Measurements from ENCODE around the gene ADM2. TPM values are rescaled to one million over a fixed set of nuclear protein-coding genes. Genes with fewer than 3 reads are reported as not detected.

The ADM2 gene
- total and polyA plus RNA-seq, 2 of the 13 experiments (the other 11 are each of a cell fraction or from before 2014, with no cell fraction given), result 1.2 to 3.0 TPM

DNA sequence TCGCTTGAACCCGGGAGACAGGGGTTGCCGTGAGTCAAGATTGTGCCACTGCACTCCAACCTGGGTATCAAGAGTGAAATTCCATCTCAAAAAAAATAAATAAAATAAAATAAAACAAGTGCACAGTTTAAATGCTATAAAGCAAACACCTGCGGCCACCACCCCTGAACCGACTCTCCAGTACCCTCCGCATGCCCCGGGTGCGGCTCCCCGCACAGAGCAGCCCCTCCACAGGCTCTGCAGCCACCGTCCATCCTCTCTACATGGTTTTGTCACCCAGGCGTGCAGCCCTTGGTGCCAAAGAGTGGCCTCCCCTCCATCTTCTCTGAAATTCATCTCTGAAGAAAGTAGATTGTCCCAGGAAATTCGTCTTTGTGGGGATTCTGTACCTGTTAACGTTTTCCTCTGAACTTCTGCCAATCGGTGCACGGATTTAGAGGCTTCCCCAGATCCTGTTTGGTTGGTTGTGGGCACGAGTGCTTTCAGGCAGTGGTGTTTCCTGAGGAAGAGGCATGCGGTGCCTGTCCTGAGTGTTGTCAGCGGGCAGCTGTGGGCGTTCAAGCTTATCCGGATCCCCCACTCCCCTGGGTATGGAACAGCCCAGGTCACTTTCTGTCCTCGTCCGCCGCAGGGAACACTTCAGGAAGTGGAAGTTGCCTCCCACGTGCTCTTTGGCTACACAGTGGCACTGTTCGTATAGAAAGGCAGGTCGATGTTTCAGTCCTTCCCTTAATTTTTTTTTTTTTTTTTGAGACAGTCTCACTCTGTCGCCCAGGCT is 9.4 kb downstream of the ADM2 start:
- CTCF ChIA-PET (ENCODE audit: low intra/inter-chr PET ratio, low total read pairs), result no interaction called here
- DNase-seq (ENCODE audit: low spot score) (no peak), ATAC-seq (no peak), FAIRE-seq (no peak)
- Histone ChIP-seq H3K4me1 (ENCODE audit: insufficient read depth, low read length) (peaks cover 24% of the 10 kb centered on the region), H3K9me3 (ENCODE audit: low read length) (no peaks in the 10 kb centered on the region), H3K36me3 (replicated peaks in 1 of 2; ENCODE audit: control insufficient read depth in 1 of 2, insufficient read depth in 2 of 2, low read length in 2 of 2) (no peaks in the 10 kb centered on the region), H3K4me3 (replicated peaks in 1 of 3; ENCODE audit: insufficient read depth in 1 of 3, low read depth in 2 of 3, low read length in 3 of 3) (no peak overlapping the region), H3K9ac (ENCODE audit: insufficient read depth, low read depth, low read length) (no peak overlapping the region), H3K4me2 (ENCODE audit: low read depth, low read length) (no peak overlapping the region), H2AFZ (ENCODE audit: low read length) (no peak overlapping the region), H3K79me2 (ENCODE audit: insufficient read depth, low read length) (no peaks in the 10 kb centered on the region), H3K27me3 (ENCODE audit: control insufficient read depth in 1 of 2, insufficient read depth in 2 of 2, low read length in 2 of 2) (no peaks in the 10 kb centered on the region), H4K20me1 (ENCODE audit: insufficient read depth, low read length) (no peaks in the 10 kb centered on the region), H3K27ac (ENCODE audit: extremely low read length, insufficient read depth, low read length) (no peak overlapping the region)
- intact Hi-C loops (cut with micrococcal nuclease; ENCODE audit: unreplicated experiment) (no loop called here), in situ Hi-C loops (cut with HindIII; ENCODE audit: extremely low pct_ligation_motif_present, low pct_unique_long_range_greater_than_20kb) (no loop called here)
- TF ChIP-seq, protein P1, sequence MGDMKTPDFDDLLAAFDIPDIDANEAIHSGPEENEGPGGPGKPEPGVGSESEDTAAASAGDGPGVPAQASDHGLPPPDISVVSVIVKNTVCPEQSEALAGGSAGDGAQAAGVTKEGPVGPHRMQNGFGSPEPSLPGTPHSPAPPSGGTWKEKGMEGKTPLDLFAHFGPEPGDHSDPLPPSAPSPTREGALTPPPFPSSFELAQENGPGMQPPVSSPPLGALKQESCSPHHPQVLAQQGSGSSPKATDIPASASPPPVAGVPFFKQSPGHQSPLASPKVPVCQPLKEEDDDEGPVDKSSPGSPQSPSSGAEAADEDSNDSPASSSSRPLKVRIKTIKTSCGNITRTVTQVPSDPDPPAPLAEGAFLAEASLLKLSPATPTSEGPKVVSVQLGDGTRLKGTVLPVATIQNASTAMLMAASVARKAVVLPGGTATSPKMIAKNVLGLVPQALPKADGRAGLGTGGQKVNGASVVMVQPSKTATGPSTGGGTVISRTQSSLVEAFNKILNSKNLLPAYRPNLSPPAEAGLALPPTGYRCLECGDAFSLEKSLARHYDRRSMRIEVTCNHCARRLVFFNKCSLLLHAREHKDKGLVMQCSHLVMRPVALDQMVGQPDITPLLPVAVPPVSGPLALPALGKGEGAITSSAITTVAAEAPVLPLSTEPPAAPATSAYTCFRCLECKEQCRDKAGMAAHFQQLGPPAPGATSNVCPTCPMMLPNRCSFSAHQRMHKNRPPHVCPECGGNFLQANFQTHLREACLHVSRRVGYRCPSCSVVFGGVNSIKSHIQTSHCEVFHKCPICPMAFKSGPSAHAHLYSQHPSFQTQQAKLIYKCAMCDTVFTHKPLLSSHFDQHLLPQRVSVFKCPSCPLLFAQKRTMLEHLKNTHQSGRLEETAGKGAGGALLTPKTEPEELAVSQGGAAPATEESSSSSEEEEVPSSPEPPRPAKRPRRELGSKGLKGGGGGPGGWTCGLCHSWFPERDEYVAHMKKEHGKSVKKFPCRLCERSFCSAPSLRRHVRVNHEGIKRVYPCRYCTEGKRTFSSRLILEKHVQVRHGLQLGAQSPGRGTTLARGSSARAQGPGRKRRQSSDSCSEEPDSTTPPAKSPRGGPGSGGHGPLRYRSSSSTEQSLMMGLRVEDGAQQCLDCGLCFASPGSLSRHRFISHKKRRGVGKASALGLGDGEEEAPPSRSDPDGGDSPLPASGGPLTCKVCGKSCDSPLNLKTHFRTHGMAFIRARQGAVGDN (CRISPR knock-in tag; IDR thresholded peaks at IDR 0.05), result peak; percentile 34
- no peak for TF ChIP-seq ZNF333 (CRISPR knock-in tag; IDR thresholded peaks at IDR 0.05; ENCODE audit: borderline replicate concordance)
- TF ChIP-seq, protein P2, sequence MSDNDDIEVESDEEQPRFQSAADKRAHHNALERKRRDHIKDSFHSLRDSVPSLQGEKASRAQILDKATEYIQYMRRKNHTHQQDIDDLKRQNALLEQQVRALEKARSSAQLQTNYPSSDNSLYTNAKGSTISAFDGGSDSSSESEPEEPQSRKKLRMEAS (IDR thresholded peaks at IDR 0.05), result peak; percentile 47; the same call in 1 of the 2 replicates
- WGBS (ENCODE audit: low lambda C conversion rate), result 60% methylated on average over 22 of the region's 27 CpGs
- POLR2A ChIA-PET, result no interaction called here
- no TSS peak for BruUV-seq (replicated peaks)

Measured in HepG2 (cell line).